OCI-LY7 (cell line): Measurements from ENCODE around the gene UBE2N. TPM values are rescaled to one million over a fixed set of nuclear protein-coding genes. Genes with fewer than 3 reads are reported as not detected.
A peak's percentile ranks its signal among the peaks of the same experiment; 100 is the strongest.

Experiments
- BruUV-seq: library from RNA; stranded (reverse); fragments of 400-500 nt; replicated peaks from 2 replicates; lab custom pipeline; 2021; lab: Mats Ljungman, UMichigan
- CTCF ChIA-PET: fragments of 300-600 bp; sonication (Branson Sonifier 250); formaldehyde crosslinking; loops from one replicate; lab custom pipeline; 2022; ENCODE audit warnings: antibody characterized with exemption; ENCODE audit not compliant: unreplicated experiment; lab: Charles Lee
- POLR2A ChIA-PET: fragments of 300-600 bp; sonication (Branson Sonifier 250); formaldehyde crosslinking; loops from one replicate; lab custom pipeline; 2022; ENCODE audit warnings: antibody characterized with exemption; lab: Charles Lee
- DNase-seq: peaks from one replicate; pipeline ENCODE4 v3.0.0-alpha.2; 2015; ENCODE audit warnings: low spot score
- H2AFZ ChIP-seq: fragments of 200-600 bp; sonication (generic), shearing (Covaris generic); 2 replicates; pipeline ENCODE4 v1.6.1; 2014; ENCODE audit warnings: mild to moderate bottlenecking, antibody characterized with exemption, low read length, moderate library complexity
- H3K27ac ChIP-seq: fragments of 200-600 bp; sonication (generic); 2 replicates; pipeline ENCODE4 v1.5.1; 2014; ENCODE audit warnings: mixed run types, low read depth, mild to moderate bottlenecking, moderate library complexity, low read length, inconsistent platforms; ENCODE audit not compliant: poor library complexity, severe bottlenecking
- H3K36me3 ChIP-seq: fragments of 200-600 bp; sonication (generic); 2 replicates; pipeline ENCODE4 v1.6.1; 2014; ENCODE audit warnings: mild to moderate bottlenecking, antibody characterized with exemption, low read length, moderate library complexity, mixed read lengths; ENCODE audit not compliant: insufficient read depth
- H3K4me1 ChIP-seq: fragments of 200-600 bp; sonication (generic); 2 replicates; pipeline ENCODE4 v1.5.1; 2014; ENCODE audit warnings: mild to moderate bottlenecking, low read length; ENCODE audit not compliant: insufficient read depth, poor library complexity, severe bottlenecking
- H3K4me2 ChIP-seq: fragments of 200-600 bp; sonication (generic); 2 replicates; pipeline ENCODE4 v1.6.1; 2014; ENCODE audit warnings: mild to moderate bottlenecking, low read length
- H3K4me3 ChIP-seq: fragments of 200-600 bp; sonication (generic); 2 replicates; pipeline ENCODE4 v1.5.1; 2014; ENCODE audit warnings: mild to moderate bottlenecking, low read depth, low read length; ENCODE audit not compliant: poor library complexity, severe bottlenecking
- H3K79me2 ChIP-seq: fragments of 200-600 bp; sonication (generic); 2 replicates; pipeline ENCODE4 v1.6.1; 2016; ENCODE audit warnings: low read depth, mild to moderate bottlenecking, low read length, moderate library complexity, mixed read lengths; ENCODE audit not compliant: insufficient read depth
- H3K9me2 ChIP-seq: fragments of 200-600 bp; sonication (generic); 2 replicates; pipeline ENCODE4 v1.6.1; 2016; ENCODE audit warnings: mild to moderate bottlenecking, low read length, mixed read lengths; ENCODE audit not compliant: insufficient read depth
- H3K9me3 ChIP-seq: fragments of 200-600 bp; sonication (generic); 2 replicates; pipeline ENCODE4 v1.6.1; 2014; ENCODE audit warnings: mild to moderate bottlenecking, mixed run types, low read length, mixed read lengths
- H4K20me1 ChIP-seq: fragments of 200-600 bp; sonication (generic); 2 replicates; pipeline ENCODE4 v1.6.1; 2014; ENCODE audit warnings: mild to moderate bottlenecking, antibody characterized with exemption, low read length, moderate library complexity, mixed read lengths; ENCODE audit not compliant: insufficient read depth
- CTCF ChIP-seq: fragments of 200-600 bp; sonication (generic); conservative IDR thresholded peaks from 2 replicates; pipeline ENCODE4 v1.5.1; 2014; ENCODE audit warnings: mild to moderate bottlenecking, antibody characterized with exemption, low read length, moderate library complexity, mixed read lengths
- EZH2phosphoT487 ChIP-seq: fragments of 200-600 bp; sonication (generic); IDR thresholded peaks from 2 replicates; pipeline ENCODE4 v1.6.1; 2018; ENCODE audit warnings: low read depth, borderline replicate concordance, mild to moderate bottlenecking, mixed run types, antibody characterized with exemption, low read length, moderate library complexity, mixed read lengths
- intact Hi-C: fragments of 100-400 bp; cut with micrococcal nuclease; formaldehyde crosslinking; loops from one replicate; pipeline ENCODE4 v1.10.0; 2022; ENCODE audit not compliant: unreplicated experiment
- total RNA-seq, 2 experiments: library from RNA; depleted of rRNA in 1 of 2; stranded (reverse); fragments of >200 nt in 1 of 2; shearing (Covaris generic) in 1 of 2; gene quantifications; 2 replicates each; pipeline ENCODE4 v1.2.3, GENCODE V29; 2014 to 2022

UBE2N gene
- total RNA-seq, 2 experiments from 2014 or later, result 153 to 214 TPM

- no peak for DNase-seq
- intact Hi-C loops, result no loop called here
- Histone ChIP-seq H3K4me1 (peaks cover 83% of the 10 kb centered on the region), H4K20me1 (peaks cover 77% of the 10 kb centered on the region), H3K9me2 (no peaks in the 10 kb centered on the region), H3K4me2 (peak overlapping the region; percentile 64), H3K4me3 (no peak overlapping the region), H3K9me3 (peaks cover 6% of the 10 kb centered on the region; the same call in 1 of the 2 replicates), H3K27ac (no peak overlapping the region), H3K36me3 (peaks cover 42% of the 10 kb centered on the region), H2AFZ (no peak overlapping the region), H3K79me2 (peaks cover 100% of the 10 kb centered on the region)
- POLR2A ChIA-PET, result interaction anchor here (0.6 to 1.2 kb wide), 4 partner anchors 11 to 46 kb away, joined by 3 to 6 read pairs (median 5); partner anchors contain the start of gene UBE2N
- CTCF ChIA-PET, result no interaction called here
- TF ChIP-seq EZH2phosphoT487 (no peak), CTCF (no peak)
- no TSS peak for BruUV-seq
These were observed 13.8 kb downstream of the UBE2N start for GRCh38 chr12:93427779-93428564.

- Histone ChIP-seq H2AFZ (no peak overlapping the region), H3K36me3 (peaks cover 38% of the 10 kb centered on the region), H3K4me3 (peak overlapping the region; percentile 39), H4K20me1 (peaks cover 84% of the 10 kb centered on the region), H3K27ac (peak overlapping the region; percentile 53), H3K79me2 (peaks cover 100% of the 10 kb centered on the region), H3K9me2 (no peaks in the 10 kb centered on the region), H3K4me1 (peaks cover 85% of the 10 kb centered on the region), H3K9me3 (no peaks in the 10 kb centered on the region), H3K4me2 (peak overlapping the region; percentile 64)
- ChIA-PET POLR2A (interaction anchor here (0.6 to 2.6 kb wide), 11 partner anchors 8 to 1919 kb away, joined by 3 to 38 read pairs (median 6); partner anchors contain the start of gene UBE2N), CTCF (no interaction called here)
- DNase-seq, result no peak
- intact Hi-C loops, result no loop called here
- TF ChIP-seq CTCF, result no peak
- TF ChIP-seq EZH2phosphoT487, result no peak
- BruUV-seq, result no TSS peak
These were observed 15.3 kb downstream of the UBE2N start for GRCh38 chr12:93426412-93426805.
